Type B pancreatic cell (in vitro differentiated cells): ENCODE measurements around the gene NOL8. TPM values are rescaled to one million over a fixed set of nuclear protein-coding genes. Genes with fewer than 3 reads are reported as not detected.

ENCODE experiments used
- DNase-seq: peaks from one replicate; pipeline ENCODE4 v3.0.0; 2021; ENCODE audit warnings: mixed read lengths; ENCODE audit not compliant: unreplicated experiment; ENCODE audit errors: extremely low spot score
- H3K27ac Mint-ChIP-seq: 2 replicates; pipeline ENCODE4 v1.8.0; 2021; ENCODE audit warnings: mild to moderate bottlenecking, mixed read lengths
- H3K27me3 Mint-ChIP-seq: 2 replicates; pipeline ENCODE4 v1.8.0; 2021; ENCODE audit warnings: mixed read lengths
- H3K36me3 Mint-ChIP-seq: 2 replicates; pipeline ENCODE4 v1.8.0; 2021; ENCODE audit warnings: mixed read lengths
- H3K4me1 Mint-ChIP-seq: one replicate; pipeline ENCODE4 v1.8.0; 2021; ENCODE audit warnings: mixed read lengths; ENCODE audit not compliant: unreplicated experiment
- H3K4me3 Mint-ChIP-seq: 2 replicates; pipeline ENCODE4 v1.8.0; 2021; ENCODE audit warnings: mild to moderate bottlenecking, mixed read lengths
- H3K9me3 Mint-ChIP-seq: 2 replicates; pipeline ENCODE4 v1.8.0; 2021; ENCODE audit warnings: mixed read lengths
- CTCF ChIP-seq: fragments of 200-600 bp; sonication (generic); conservative IDR thresholded peaks from 2 replicates; pipeline ENCODE4 v1.5.0; 2021; ENCODE audit warnings: antibody characterized with exemption, mild to moderate bottlenecking
- total RNA-seq: library from RNA; stranded (reverse); gene quantifications from 2 replicates; pipeline ENCODE4 v1.2.1, GENCODE V29; 2021; ENCODE audit warnings: low replicate concordance

Gene NOL8
- total RNA-seq, 1 donor from 2014 or later: 41.0 TPM

GRCh38 chr9:92270511-92270910, 54.6 kb downstream of the NOL8 start:
- no peaks in the 10 kb centered on the region for H3K4me1 Mint-ChIP-seq
- no peak overlapping the region for H3K4me3 Mint-ChIP-seq
- peaks cover 24% of the 10 kb centered on the region for H3K36me3 Mint-ChIP-seq
- no peak overlapping the region for H3K27ac Mint-ChIP-seq
- no peak for DNase-seq
- no peak for TF ChIP-seq CTCF
- no peaks in the 10 kb centered on the region for H3K27me3 Mint-ChIP-seq
- H3K9me3 Mint-ChIP-seq: no peaks in the 10 kb centered on the region

- DNase-seq: no peak
- no peak for TF ChIP-seq CTCF
- no peaks in the 10 kb centered on the region for H3K27me3 Mint-ChIP-seq
- no peaks in the 10 kb centered on the region for H3K4me1 Mint-ChIP-seq
- peaks cover 41% of the 10 kb centered on the region for H3K36me3 Mint-ChIP-seq
- H3K9me3 Mint-ChIP-seq: no peaks in the 10 kb centered on the region
- no peak overlapping the region for H3K27ac Mint-ChIP-seq
- no peak overlapping the region for H3K4me3 Mint-ChIP-seq
These were observed 58.7 kb downstream of the NOL8 start for GRCh38 chr9:92266486-92266885.

- TF ChIP-seq CTCF: no peak
- H3K27ac Mint-ChIP-seq: no peak overlapping the region
- H3K4me3 Mint-ChIP-seq: no peak overlapping the region
- H3K27me3 Mint-ChIP-seq: no peaks in the 10 kb centered on the region
- H3K4me1 Mint-ChIP-seq: no peaks in the 10 kb centered on the region
- no peak for DNase-seq
- H3K36me3 Mint-ChIP-seq: peaks cover 41% of the 10 kb centered on the region
- no peaks in the 10 kb centered on the region for H3K9me3 Mint-ChIP-seq
These were observed 60.0 kb downstream of the NOL8 start for GRCh38 chr9:92265154-92265553.

- no peak overlapping the region for H3K4me3 Mint-ChIP-seq
- no peak for DNase-seq
- peaks cover 30% of the 10 kb centered on the region for H3K36me3 Mint-ChIP-seq
- H3K4me1 Mint-ChIP-seq: no peaks in the 10 kb centered on the region
- TF ChIP-seq CTCF: no peak
- no peaks in the 10 kb centered on the region for H3K9me3 Mint-ChIP-seq
- H3K27ac Mint-ChIP-seq: no peak overlapping the region
- no peaks in the 10 kb centered on the region for H3K27me3 Mint-ChIP-seq
These were observed 62.0 kb downstream of the NOL8 start for GRCh38 chr9:92263131-92263530.

- Mint-ChIP-seq H3K27ac (peak overlapping the region; percentile 36), H3K27me3 (no peaks in the 10 kb centered on the region), H3K9me3 (no peaks in the 10 kb centered on the region), H3K4me1 (no peaks in the 10 kb centered on the region), H3K36me3 (peaks cover 19% of the 10 kb centered on the region), H3K4me3 (no peak overlapping the region)
- no peak for DNase-seq
- no peak for TF ChIP-seq CTCF
These were observed 67.8 kb downstream of the NOL8 start for GRCh38 chr9:92257327-92257726.
